SK-N-SH treated with all-trans-retinoic acid at 6 μM for 48 hours (cell line): ENCODE data around the gene LSM12.

Experiments used
- ARNTL ChIP-seq: fragments of 450-650 bp; formaldehyde crosslinking; IDR thresholded peaks from 2 replicates; pipeline ENCODE4 v1.5.0; 2020; ENCODE audit warnings: low read depth, mild to moderate bottlenecking, moderate library complexity, borderline replicate concordance
- BACH2 ChIP-seq: fragments of 250-450 bp; sonication (Bioruptor Pico); IDR thresholded peaks from 2 replicates; pipeline ENCODE4 v1.9.0; 2021; ENCODE audit warnings: mild to moderate bottlenecking, borderline replicate concordance
- CSDC2 ChIP-seq: fragments of 250-450 bp; sonication (Bioruptor Pico); IDR thresholded peaks from 2 replicates; pipeline ENCODE4 v1.5.0; 2020; ENCODE audit warnings: mild to moderate bottlenecking, moderate library complexity
- GLIS3 ChIP-seq: fragments of 250-450 bp; sonication (Bioruptor Pico); IDR thresholded peaks from 2 replicates; pipeline ENCODE4 v1.5.0; 2020; ENCODE audit warnings: mild to moderate bottlenecking, moderate library complexity
- ISL1 ChIP-seq: fragments of 250-450 bp; sonication (Bioruptor Pico); IDR thresholded peaks from 2 replicates; pipeline ENCODE4 v2.1.2; 2022; ENCODE audit warnings: mild to moderate bottlenecking, moderate library complexity
- TOX ChIP-seq: fragments of 250-450 bp; sonication (Bioruptor Pico); IDR thresholded peaks from 2 replicates; pipeline ENCODE4 v1.8.0; 2021; ENCODE audit warnings: mild to moderate bottlenecking, moderate library complexity, borderline replicate concordance
- ZFP3 ChIP-seq: fragments of 250-450 bp; sonication (Bioruptor Pico); IDR thresholded peaks from 2 replicates; pipeline ENCODE4 v1.5.0; 2020; ENCODE audit warnings: mild to moderate bottlenecking, moderate library complexity
- ZFP30 ChIP-seq: fragments of 450-650 bp; formaldehyde crosslinking; IDR thresholded peaks from 2 replicates; pipeline ENCODE4 v1.5.0; 2022; ENCODE audit warnings: mild to moderate bottlenecking, moderate library complexity
- ZNF8 ChIP-seq: fragments of 450-650 bp; formaldehyde crosslinking; IDR thresholded peaks from 2 replicates; pipeline ENCODE4 v1.5.0; 2020; ENCODE audit warnings: mild to moderate bottlenecking, moderate library complexity
- TF ChIP-seq, protein P1 (sequence below): fragments of 250-450 bp; sonication (Bioruptor Pico); IDR thresholded peaks from 2 replicates; pipeline ENCODE4 v1.5.1; 2020; ENCODE audit warnings: low read depth, mild to moderate bottlenecking, moderate library complexity
- TF ChIP-seq, protein P2 (sequence below): fragments of 250-450 bp; sonication (Bioruptor Pico); IDR thresholded peaks from 2 replicates; pipeline ENCODE4 v1.8.0; 2020; ENCODE audit warnings: mild to moderate bottlenecking, moderate library complexity, borderline replicate concordance

DNA sequence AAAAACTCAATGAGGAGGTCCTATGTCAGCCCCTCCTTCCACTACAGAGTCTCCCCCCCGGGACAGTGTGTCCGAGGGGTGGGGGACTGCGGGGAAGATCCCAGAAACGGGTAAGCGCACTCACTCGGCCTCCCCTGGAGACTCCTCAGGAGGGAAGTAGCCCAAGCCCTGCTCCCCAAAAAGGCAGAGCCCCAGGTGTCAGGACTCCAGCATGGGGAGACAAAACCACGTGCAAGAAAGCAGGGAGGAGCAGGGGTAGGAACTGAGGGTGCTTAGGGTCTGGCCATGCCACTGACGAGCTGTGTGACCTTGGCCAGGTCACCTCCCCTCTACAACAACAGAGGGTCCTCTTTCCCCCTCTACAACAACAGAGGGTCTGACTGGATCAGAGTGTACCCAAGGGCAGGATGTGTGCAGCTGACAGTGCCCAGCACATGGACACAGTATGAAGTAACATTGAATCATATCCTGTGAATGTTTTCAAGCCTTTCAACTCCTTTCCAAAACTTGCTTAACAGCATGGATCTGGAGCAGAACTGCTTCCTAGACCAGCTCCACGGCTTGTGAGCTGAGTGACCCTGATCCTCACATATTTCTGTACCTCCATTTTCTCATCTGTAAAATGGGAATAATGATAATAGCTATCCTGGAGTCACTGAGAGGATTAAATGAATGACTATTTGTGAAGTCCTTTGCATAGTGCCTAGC lies 64.2 kb downstream of the LSM12 start:
- TF ChIP-seq, protein P1, sequence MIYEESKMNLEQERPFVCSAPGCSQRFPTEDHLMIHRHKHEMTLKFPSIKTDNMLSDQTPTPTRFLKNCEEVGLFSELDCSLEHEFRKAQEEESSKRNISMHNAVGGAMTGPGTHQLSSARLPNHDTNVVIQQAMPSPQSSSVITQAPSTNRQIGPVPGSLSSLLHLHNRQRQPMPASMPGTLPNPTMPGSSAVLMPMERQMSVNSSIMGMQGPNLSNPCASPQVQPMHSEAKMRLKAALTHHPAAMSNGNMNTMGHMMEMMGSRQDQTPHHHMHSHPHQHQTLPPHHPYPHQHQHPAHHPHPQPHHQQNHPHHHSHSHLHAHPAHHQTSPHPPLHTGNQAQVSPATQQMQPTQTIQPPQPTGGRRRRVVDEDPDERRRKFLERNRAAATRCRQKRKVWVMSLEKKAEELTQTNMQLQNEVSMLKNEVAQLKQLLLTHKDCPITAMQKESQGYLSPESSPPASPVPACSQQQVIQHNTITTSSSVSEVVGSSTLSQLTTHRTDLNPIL (CRISPR knock-in tag): no peak
- TF ChIP-seq ARNTL (CRISPR knock-in tag) (no peak), ZNF8 (CRISPR knock-in tag) (no peak), CSDC2 (CRISPR knock-in tag) (no peak), ZFP30 (CRISPR knock-in tag) (no peak), ZFP3 (no peak), TOX (CRISPR knock-in tag) (no peak), BACH2 (CRISPR knock-in tag) (no peak), ISL1 (CRISPR knock-in tag) (no peak), GLIS3 (CRISPR knock-in tag) (no peak)
- TF ChIP-seq, protein P2, sequence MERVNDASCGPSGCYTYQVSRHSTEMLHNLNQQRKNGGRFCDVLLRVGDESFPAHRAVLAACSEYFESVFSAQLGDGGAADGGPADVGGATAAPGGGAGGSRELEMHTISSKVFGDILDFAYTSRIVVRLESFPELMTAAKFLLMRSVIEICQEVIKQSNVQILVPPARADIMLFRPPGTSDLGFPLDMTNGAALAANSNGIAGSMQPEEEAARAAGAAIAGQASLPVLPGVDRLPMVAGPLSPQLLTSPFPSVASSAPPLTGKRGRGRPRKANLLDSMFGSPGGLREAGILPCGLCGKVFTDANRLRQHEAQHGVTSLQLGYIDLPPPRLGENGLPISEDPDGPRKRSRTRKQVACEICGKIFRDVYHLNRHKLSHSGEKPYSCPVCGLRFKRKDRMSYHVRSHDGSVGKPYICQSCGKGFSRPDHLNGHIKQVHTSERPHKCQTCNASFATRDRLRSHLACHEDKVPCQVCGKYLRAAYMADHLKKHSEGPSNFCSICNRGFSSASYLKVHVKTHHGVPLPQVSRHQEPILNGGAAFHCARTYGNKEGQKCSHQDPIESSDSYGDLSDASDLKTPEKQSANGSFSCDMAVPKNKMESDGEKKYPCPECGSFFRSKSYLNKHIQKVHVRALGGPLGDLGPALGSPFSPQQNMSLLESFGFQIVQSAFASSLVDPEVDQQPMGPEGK (CRISPR knock-in tag): no peak
